AG04450 (cell line): ENCODE results near the gene TLX1. TPM values are rescaled to one million over a fixed set of nuclear protein-coding genes. Genes with fewer than 3 reads are reported as not detected.

Experiments
- CTCF ChIA-PET: fragments of 300-600, 350-600 bp; formaldehyde crosslinking; extraction: SDS; loops from one replicate; lab custom pipeline; 2022; ENCODE audit warnings: antibody characterized with exemption, inconsistent platforms; lab: Charles Lee
- POLR2A ChIA-PET: fragments of 350-600 bp; formaldehyde crosslinking; extraction: SDS; loops from one replicate; lab custom pipeline; 2021; ENCODE audit warnings: antibody characterized with exemption, inconsistent platforms; lab: Yijun Ruan, JAX
- DNase-seq: peaks from one replicate; pipeline ENCODE4 v3.0.0-alpha.2; 2011; ENCODE audit warnings: low read depth, low spot score
- H3K27ac ChIP-seq: one replicate; pipeline ENCODE4 v1.5.1; 2012; ENCODE audit warnings: low read depth, low read length, control low read depth
- H3K27me3 ChIP-seq: one replicate; pipeline ENCODE4 v1.6.0; 2012; ENCODE audit warnings: low read length; ENCODE audit not compliant: control insufficient read depth, insufficient read depth
- H3K4me3 ChIP-seq: 2 replicates; pipeline ENCODE4 v1.5.1; 2011; ENCODE audit warnings: mild to moderate bottlenecking, low read depth, low read length, control low read depth
- H3K9me3 ChIP-seq: 2 replicates; pipeline ENCODE4 v1.5.1; 2012; ENCODE audit warnings: low read length; ENCODE audit not compliant: control insufficient read depth, insufficient read depth
- polyA plus RNA-seq: library from polyadenylated mRNA; depleted of rRNA; stranded (reverse); fragments of >200 nt; gene quantifications from 2 replicates; pipeline ENCODE4 v1.2.3, GENCODE V29; 2011
- TF ChIP-seq, protein P1 (sequence below): IDR thresholded peaks from 2 replicates; pipeline ENCODE4 v1.5.1; 2011; ENCODE audit warnings: low read depth, low read length, control low read depth, inconsistent platforms

Gene TLX1
- polyA plus RNA-seq, 1 experiment, result not detected

- POLR2A ChIA-PET, result no interaction called here
- peaks cover 85% of the 10 kb centered on the region for H3K27me3 ChIP-seq
- no peak overlapping the region for H3K27ac ChIP-seq
- CTCF ChIA-PET, result interaction anchor here (2.1 kb wide), 1 partner anchor 21 kb away, joined by 8 read pairs; no protein-coding TSS in a partner anchor
- H3K9me3 ChIP-seq, result peaks cover 3% of the 10 kb centered on the region
- H3K4me3 ChIP-seq, result no peak overlapping the region; the same call in 1 of the 2 replicates
- TF ChIP-seq, protein P1, sequence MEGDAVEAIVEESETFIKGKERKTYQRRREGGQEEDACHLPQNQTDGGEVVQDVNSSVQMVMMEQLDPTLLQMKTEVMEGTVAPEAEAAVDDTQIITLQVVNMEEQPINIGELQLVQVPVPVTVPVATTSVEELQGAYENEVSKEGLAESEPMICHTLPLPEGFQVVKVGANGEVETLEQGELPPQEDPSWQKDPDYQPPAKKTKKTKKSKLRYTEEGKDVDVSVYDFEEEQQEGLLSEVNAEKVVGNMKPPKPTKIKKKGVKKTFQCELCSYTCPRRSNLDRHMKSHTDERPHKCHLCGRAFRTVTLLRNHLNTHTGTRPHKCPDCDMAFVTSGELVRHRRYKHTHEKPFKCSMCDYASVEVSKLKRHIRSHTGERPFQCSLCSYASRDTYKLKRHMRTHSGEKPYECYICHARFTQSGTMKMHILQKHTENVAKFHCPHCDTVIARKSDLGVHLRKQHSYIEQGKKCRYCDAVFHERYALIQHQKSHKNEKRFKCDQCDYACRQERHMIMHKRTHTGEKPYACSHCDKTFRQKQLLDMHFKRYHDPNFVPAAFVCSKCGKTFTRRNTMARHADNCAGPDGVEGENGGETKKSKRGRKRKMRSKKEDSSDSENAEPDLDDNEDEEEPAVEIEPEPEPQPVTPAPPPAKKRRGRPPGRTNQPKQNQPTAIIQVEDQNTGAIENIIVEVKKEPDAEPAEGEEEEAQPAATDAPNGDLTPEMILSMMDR, result no peak
- DNase-seq, result no peak
Measured at GRCh38 chr10:101121654-101122031, 9.5 kb upstream of the TLX1 start.

DNA sequence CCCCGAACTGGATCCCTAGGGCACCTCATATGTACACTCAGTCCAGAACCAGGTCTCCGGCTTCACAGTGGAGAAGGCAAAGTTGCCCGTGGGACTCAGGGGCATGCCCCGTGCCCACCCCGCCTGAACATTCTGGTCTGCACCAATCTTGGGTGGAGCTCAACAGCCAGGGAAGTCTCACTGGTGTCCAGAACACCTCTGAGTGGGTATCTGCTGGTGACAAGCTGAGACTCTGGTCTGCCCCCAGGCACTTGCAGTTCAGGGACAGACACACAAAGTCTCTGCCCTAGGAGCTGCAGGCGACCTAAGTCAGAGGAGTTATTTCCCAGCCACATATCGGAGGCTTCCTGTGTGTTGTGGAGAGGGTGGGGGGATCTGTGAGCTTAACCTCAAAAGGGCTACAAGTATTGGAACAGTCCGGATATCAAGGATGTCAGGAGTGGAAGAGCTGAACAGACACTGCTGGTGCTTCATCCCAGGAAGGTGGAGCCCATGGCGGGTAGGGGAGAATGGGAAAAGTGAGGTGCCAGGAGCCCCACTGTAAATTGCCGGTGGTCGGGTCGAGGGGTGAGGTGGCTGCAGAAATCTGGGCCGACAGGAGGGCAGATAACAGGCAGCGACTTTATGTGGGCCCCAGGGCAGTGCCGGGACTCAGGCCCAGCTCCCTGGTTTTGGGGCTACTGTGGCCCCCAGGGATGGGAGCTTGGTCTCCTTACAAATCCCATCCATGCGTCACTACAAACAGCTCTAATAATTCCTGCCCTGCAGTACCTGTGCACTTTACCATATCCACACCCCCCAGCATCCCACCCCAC is 8.6 kb upstream of the TLX1 start:
- CTCF ChIA-PET, result interaction anchor here (2.1 kb wide), 1 partner anchor 20 kb away, joined by 8 read pairs; no protein-coding TSS in a partner anchor
- TF ChIP-seq, protein P1, result no peak
- DNase-seq, result no peak
- POLR2A ChIA-PET, result interaction anchor here (1.0 kb wide), 1 partner anchor 12 kb away, joined by 3 read pairs; no protein-coding TSS in a partner anchor
- H3K9me3 ChIP-seq, result peaks cover 3% of the 10 kb centered on the region
- no peak overlapping the region for H3K4me3 ChIP-seq
- H3K27ac ChIP-seq, result no peak overlapping the region
- peaks cover 91% of the 10 kb centered on the region for H3K27me3 ChIP-seq

- DNase-seq, result no peak
- H3K27ac ChIP-seq, result no peak overlapping the region
- peaks cover 3% of the 10 kb centered on the region for H3K9me3 ChIP-seq
- peaks cover 93% of the 10 kb centered on the region for H3K27me3 ChIP-seq
- TF ChIP-seq, protein P1, result no peak
- no peak overlapping the region for H3K4me3 ChIP-seq
- POLR2A ChIA-PET, result interaction anchor here (1.0 kb wide), 1 partner anchor 11 kb away, joined by 3 read pairs; no protein-coding TSS in a partner anchor
- CTCF ChIA-PET, result interaction anchor here (2.1 kb wide), 1 partner anchor 19 kb away, joined by 8 read pairs; no protein-coding TSS in a partner anchor
Measured at GRCh38 chr10:101123085-101123814, 7.8 kb upstream of the TLX1 start.

- Histone ChIP-seq H3K27ac (no peak overlapping the region), H3K9me3 (peaks cover 3% of the 10 kb centered on the region), H3K4me3 (no peak overlapping the region), H3K27me3 (peaks cover 95% of the 10 kb centered on the region)
- TF ChIP-seq, protein P1, result no peak
- ChIA-PET CTCF (no interaction called here), POLR2A (no interaction called here)
- DNase-seq, result no peak
Measured at GRCh38 chr10:101123815-101124617, 7.1 kb upstream of the TLX1 start.
